Measurements from ENCODE around the gene GPR82.
"Not testable (repeated sequence)": the region's sequence is repeated elsewhere in the genome, so short reads cannot be mapped to it uniquely, and the experiment has no call there.

Gene GPR82

DNA sequence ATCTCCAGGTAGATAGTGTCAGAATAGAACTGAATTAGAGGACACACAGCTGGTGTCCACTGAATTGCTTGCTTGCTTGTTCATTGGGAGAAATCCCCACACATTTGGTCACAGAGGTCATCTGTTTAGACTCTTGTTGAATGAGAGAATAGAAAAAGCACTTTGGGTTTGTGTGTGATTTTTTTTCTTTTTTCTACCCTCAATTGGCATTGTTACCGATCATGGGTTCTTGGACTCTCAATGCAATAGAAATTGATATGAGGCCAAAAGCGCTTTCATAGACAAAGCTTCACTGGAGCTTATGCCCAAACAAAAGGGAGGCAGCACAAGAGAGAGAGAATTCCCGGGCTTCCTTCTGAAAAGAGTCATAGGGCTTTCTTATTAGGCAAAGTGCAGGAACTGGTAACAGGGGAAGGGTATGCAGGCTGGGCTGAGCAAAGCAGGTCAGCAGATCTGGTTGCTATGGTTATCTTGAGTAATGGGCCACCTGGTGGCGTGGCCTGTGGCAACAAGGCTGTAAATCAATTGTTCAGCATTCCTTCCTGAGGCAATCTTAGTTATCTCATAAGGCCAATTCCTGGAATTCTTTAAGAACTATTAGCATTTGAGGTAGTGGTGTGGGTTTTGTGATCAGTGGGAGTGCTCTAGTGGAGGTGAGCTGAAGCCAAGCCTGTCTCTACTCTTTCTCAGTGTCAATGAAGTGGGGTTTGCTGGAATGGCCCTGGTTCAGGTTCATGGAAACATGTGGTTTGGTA, 5.3 kb upstream of the GPR82 start:
- DNase-seq (ENCODE audit: low read depth) = no peak

DNA sequence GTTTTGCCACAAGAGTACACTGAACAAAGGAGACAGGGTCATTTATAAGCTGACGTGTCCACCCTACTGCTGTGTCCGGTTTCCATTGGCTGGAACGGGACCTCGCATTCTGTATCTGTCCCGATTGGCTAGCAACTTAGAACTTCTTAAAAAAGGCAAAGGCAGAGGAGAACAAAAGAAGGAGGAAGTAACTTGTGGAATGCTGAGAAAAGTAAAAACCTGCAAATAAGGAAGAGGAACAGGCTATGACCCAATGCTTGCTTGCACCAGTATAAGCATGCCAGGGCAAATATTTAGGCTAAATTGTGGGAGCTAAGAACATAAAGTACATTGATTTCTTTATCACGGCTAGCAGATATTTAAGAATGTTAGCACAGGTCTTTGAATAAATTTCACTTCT, 4.4 kb upstream of the GPR82 start:
- not testable (repeated sequence) for DNase-seq (ENCODE audit: low read depth)

DNA sequence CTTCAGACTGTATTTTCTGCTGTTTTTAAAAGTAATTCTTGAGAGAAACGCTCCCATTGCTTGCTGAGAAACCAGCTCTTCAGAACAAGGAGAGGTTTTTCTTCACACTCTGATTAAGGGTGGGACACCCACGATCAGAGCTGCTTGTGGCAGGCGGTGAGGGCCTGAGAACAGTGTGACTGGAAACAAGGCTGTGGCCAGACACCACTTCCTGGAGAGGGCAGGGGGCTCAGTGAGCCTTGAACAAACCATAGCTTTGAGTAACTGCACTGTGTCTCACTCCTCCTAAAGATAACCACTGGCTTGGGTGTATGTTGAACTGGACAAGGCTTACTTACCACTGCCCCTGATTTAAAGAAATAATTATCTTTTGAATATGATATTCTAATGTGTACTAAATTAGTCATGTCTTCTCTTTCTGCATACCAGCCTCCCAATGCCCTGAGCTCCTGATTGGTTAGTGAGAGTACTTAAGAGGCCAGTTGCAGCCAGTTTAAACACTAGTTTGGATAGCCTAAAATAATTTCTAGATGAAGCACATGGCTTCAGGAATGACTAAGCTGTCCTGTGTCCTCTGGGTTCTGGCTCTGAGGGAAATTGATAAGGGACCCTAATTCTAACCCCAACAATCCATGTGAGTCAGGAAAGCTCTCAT, 3.7 kb upstream of the GPR82 start:
- DNase-seq (ENCODE audit: low read depth) = no peak

DNA sequence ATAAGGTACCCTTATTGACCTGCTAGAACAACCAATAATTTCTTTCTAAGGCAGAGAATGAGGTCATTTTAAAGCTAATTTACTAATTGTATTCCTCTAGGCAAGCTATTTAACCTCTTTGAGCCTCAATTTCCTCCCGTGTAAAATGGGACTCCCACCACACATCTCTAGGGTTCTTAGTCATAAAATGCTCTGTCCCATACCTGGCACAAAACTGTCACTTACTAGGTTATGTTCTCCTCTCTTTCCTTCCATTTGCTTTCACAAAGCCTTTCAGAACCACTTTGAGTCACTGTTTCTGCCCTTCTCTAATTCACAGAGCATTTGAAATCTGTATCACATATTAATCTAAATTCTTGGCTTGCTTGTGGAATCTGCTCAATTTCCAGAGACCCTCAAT, 2.4 kb upstream of the GPR82 start:
- DNase-seq (ENCODE audit: low read depth) = no peak

DNA sequence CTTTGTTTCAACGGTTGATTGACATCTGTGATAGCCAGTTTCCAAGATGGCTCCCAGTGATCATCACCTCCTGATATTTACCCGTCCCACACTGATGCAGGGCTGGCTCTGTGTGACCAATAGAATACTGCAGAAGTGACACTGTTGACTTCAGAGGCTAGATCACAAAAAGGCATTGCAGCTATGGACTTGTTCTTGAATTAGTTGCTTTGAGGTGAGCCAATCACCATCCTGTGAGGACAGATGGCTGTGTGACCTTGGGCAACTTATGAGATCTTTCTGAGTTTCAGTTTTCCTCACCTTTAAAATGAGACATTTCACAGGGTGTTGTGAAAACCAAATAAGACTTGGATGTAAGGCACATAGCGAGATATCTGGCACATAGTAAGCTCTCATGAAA, 1.8 kb upstream of the GPR82 start:
- no peak for DNase-seq (ENCODE audit: low read depth)

DNA sequence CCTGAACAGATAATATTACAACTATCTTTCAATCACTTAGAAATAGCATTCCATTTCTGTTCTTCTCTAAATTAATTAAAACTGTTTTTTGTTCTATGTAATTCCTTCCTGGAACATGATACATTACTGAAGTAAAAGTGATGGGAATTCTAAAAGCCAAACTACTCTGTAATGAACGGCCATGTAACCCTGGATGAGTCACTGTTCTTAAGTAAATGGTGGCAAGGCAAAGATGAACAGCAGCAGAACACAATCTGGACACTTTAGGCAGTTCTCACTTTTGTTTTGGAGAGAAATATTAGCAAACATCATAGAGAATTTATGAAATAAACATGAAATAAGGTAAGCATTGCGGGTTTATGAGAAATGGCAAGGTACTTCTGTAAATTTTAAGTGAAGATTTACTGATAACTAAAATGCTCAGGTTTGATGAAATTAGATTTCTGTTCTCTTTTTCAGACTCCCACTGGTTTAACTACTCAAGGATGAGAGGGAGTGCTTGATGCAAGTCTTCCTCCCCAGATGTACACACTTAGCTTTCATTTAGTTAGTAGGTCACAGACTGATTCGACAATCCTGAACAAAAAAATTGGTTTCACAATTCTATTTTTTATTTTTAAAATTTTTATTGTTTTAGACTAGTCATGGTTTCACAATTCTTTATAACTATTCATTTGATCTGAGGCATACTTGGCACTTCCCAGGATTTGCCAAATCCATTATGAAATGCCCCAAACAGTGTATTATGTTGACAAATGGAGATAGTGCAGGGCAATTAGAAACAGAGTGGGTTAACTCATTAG, 964 bp upstream of the GPR82 start:
- DNase-seq (ENCODE audit: low read depth) = peak; percentile 13

DNA sequence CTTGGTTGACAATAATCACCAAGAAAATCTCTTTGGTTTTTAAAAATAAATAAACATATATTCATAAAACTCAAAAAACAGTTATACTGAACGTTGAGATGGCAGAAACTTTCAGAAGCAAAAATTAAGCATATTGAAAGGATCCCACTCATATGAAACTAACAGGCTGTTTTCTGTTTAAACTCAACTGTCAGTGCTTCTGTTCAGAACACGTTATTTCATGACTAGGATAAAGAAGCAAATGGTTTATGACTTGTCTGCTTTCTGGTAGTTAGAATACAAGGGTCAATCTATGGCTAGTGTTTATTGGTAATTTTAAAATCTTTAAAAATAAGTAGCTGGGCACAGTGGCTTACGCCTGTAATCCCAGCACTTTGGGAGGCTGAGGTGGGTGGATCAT, 4.1 kb downstream of the GPR82 start:
- no peak for DNase-seq (ENCODE audit: low read depth)

DNA sequence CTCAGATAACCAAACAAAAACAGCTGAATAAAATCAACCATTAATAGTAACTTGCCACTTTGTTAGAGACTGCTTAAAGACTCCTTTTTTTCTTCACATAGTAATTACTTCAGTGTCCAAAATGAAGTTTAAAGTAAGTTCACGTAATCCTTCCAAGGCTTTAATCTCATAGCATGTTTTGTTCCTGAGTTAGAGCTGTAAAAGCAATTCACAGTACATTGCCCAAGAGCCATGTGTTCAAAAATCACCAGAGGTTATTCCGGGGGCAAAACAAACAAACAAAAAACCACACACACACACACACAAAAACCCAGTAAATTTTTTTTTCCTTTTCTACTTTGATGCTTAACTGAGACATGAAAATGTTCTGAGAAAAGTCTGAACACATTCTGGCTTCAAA, 6.1 kb downstream of the GPR82 start:
- peak; percentile 13 for DNase-seq (ENCODE audit: low read depth)

DNA sequence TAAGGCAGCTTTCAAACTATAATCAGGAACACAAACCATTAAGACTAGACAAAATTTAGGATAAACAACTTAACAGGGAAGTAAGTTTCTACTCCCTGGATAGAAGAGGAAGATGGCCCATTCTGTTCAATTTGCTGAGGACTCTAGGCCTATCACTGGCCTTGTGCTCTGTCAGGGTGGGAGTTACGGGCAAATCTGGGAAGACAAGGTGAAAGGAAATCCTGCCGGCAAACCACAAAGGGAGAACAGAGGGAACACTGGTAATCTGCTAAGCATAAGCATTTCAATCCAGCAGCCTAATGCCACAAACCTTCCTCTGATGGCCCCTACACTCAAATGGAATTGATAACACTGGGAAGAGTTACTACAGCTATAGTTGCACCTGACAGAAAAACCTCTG, 8.3 kb downstream of the GPR82 start:
- no peak for DNase-seq (ENCODE audit: low read depth)

DNA sequence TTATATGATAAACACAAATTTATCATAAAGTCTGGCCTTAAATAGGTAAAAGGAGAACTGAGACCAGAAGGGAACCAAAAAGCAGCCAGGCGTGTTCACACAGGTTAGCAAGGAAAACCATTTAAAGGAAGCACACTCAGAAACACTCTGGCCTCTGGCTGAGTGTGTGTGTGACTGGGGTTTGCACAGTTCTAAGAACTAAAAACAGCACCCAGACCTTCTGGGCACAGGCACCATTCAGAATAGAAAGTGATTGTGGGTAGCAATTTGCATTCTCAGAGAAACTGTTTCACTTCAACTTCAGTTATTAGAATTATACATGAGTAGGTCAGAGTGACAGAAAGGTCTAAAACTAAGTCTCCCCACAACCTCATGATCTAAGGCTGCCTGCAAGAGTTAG, 10.0 kb downstream of the GPR82 start:
- DNase-seq (ENCODE audit: low read depth) = no peak

DNA sequence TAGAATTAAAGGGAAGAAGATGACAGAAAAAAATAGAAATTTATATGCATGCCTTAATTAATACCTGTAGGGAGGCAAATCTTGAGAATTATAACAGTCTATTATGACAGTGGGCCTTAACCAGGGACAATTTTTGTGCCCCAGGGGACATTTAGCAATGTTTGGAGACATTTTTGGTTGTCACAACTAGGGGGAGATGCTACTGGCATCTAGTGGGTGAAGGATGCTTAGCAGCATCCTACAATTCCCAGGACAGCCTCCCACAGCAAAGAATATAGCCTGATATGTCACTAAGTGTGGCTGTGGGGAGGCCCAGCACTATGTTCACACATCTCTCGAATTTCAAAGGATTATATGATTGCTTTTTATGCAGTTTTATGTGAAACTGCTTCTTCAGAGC, 10.5 kb downstream of the GPR82 start:
- no peak for DNase-seq (ENCODE audit: low read depth)

DNA sequence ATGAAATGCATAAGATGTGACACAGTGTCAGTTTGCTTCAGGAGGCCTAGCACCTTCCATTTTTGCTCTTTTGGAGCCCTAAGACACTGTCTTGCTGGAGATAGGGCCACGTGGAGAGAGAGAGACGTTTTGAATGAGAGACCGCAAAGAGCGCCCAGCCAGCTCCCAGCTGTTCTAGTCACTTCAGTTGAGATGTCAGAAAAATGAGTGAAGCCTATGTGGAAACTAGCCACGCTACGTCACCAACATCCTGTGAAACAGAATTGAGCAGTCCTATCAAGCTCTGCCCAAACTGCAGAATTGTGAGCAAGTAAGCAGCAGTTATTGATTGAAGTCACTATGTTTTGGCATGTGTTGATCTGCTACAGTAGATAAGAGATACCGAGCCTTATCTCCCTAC, 13.1 kb downstream of the GPR82 start:
- no peak for DNase-seq (ENCODE audit: low read depth)

DNA sequence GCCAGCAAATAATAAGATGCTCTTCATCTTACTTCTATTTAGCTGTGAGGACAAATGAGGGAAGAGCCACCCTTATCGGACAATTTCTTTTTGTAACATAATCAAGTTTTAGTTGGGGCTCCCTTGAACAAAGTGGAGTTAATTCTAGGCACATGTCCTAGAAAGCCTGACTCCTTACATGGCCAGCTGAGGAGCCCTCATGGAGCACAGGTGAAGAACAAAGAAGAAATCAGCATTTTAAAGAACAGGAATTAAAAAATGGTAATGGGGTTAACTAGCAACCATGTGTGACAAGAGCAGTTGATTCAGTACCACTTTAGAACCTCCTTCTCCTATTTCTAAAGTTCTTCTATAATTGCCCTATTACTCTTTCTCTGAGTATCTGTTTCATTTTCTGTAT, 15.9 kb downstream of the GPR82 start:
- DNase-seq (ENCODE audit: low read depth) = no peak

DNA sequence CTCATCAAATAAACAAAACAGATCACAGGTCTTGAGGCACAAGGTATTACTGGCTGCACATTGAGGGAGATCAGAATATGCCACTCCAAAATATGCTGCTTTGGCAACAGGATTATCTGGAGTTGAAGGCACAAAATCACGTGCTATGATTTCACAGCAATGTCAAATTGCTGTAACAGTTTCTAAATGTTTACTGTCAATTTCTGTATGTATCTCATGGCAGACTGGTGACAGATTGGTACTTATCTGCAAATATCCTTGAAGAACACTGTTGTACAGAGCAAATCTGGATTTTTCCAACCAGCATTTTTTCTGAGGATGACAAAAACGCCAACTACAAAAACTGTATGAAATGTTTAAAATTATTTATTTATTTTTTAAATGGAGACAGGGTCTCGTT, 26.7 kb downstream of the GPR82 start:
- DNase-seq (ENCODE audit: low read depth) = no peak

DNA sequence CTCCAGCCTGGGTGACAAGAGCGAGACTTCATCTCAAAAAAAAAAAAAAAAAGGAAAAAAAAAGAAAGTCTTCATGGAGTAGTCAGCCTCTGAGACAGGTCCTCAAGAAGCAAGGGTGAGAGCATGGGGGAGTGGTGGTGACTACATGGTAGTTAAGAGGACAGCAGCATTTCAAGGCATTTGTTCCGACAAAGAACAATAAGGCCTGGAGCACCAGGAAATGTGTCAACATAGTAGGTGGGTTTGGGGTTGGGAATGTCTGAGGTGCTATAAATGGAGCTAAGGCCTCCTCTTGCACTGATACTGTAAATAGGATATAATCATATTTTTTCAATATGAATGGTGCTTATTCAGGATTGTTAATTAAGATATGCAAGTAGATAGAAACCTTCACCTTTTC, 34.4 kb downstream of the GPR82 start:
- DNase-seq (ENCODE audit: low read depth) = no peak

DNA sequence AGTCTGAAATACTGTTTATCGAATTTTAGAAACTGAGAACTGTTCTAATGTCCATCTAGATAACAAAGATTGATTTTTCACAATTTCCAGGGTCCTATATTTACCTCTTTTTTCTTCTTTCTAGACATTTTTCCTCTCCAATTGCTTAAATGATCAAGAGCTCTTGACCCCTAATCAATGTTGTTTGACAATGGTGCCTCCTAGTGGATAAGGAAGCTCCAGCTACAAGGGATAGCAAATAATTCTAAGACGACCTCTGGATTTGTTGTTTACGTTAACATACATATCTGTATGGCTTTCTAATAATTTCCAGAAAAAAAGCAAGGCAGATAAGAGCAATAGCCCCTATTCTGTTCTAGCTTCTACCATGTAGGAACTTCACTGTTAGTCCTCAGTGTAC, 35.8 kb downstream of the GPR82 start:
- DNase-seq (ENCODE audit: low read depth) = no peak

DNA sequence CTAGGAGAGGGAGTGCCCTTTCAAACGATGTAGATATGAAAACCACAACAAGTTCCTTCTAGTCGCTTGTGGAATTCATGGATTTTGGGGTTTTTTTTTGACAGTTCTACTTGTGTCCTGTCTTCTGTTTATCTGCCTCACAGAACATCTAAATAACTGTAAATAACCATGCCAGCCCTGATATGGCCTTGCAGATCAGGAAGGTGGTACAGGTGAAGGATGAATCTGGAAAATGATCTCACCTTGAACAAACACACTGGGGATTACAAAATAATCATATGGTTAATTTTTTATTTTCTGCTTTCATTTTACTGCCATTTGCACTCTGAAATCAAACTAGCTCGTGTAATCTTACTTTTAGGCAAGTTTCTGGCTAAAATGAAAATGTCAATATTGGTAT, 37.2 kb downstream of the GPR82 start:
- DNase-seq (ENCODE audit: low read depth) = no peak

DNA sequence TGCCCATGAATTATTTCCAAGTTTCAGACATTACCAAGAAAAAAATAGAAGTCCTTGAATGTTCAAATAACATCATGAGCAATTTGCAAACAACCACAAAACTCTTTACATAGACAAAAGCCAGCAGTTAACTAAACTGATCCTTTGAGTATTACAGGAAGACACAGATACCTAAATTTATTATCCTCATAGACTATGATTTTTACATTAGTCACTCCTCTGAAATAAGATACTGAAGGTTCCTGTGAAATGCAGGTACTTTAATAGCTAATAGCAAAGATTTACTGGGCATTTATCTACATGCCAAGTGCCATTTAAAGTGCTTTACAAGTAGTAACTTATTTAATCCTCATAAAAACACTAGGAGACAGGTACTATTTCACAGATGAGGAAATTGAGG, 37.7 kb downstream of the GPR82 start:
- no peak for DNase-seq (ENCODE audit: low read depth)

DNA sequence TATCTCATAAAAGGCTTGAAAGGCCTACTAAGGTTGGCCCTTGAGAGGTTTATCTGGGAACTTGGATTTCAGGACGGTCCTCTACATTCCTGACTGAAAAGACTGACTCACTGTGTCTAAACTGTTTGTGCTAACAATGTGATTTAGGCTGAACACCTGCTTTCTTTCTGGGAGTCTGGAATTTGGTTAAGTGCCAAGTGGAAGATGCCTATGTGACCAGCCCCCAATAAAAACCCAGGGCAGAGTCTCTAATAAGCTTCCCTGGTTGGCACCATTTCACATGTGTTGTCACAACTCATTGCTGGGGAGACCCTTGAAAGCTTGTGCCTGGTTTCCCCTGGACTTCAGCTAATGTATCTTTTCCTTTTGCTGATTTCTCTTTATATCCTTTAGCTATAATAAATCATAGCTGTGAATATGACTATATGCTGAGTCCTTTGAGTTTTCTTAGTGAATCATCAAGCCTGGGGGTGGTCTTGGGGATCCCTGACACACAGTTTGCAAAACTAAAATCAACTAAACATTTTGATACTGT, 55.1 kb downstream of the GPR82 start:
- DNase-seq (ENCODE audit: low read depth) = peak; percentile 12

All from GM04503 (cell line).